GM10266 (cell line): ENCODE data around the gene ADCY10.

Experiments used
- DNase-seq: peaks from one replicate; pipeline ENCODE4 v3.0.0; 2012; ENCODE audit errors: extremely low spot score
- TF ChIP-seq, protein P1 (sequence below): IDR thresholded peaks from 2 replicates; pipeline ENCODE4 v1.5.1; 2012; ENCODE audit warnings: mild to moderate bottlenecking, low read depth; ENCODE audit not compliant: control insufficient read depth, insufficient read depth; ENCODE audit errors: missing control alignments

The ADCY10 gene

DNA sequence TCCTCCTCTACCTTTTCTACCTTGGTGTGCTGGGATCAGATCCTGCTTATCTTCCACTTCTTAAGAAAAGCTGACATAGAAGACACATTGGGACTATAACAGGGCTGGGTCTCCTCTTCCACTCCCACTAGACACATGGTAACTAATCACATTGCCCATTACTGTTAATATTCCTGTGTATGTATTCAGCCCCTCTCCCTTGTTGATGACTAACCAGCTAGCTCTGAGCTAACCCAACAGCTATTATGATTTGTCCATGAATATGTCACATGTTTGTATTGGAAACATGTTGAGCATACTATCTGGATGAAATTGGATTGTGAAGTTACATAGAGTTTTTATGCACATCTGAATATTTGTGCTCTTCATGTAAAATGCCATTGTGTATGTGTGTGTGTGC lies 139.2 kb downstream of the ADCY10 start:
- no peak for DNase-seq
- TF ChIP-seq, protein P1, sequence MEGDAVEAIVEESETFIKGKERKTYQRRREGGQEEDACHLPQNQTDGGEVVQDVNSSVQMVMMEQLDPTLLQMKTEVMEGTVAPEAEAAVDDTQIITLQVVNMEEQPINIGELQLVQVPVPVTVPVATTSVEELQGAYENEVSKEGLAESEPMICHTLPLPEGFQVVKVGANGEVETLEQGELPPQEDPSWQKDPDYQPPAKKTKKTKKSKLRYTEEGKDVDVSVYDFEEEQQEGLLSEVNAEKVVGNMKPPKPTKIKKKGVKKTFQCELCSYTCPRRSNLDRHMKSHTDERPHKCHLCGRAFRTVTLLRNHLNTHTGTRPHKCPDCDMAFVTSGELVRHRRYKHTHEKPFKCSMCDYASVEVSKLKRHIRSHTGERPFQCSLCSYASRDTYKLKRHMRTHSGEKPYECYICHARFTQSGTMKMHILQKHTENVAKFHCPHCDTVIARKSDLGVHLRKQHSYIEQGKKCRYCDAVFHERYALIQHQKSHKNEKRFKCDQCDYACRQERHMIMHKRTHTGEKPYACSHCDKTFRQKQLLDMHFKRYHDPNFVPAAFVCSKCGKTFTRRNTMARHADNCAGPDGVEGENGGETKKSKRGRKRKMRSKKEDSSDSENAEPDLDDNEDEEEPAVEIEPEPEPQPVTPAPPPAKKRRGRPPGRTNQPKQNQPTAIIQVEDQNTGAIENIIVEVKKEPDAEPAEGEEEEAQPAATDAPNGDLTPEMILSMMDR = no peak

DNA sequence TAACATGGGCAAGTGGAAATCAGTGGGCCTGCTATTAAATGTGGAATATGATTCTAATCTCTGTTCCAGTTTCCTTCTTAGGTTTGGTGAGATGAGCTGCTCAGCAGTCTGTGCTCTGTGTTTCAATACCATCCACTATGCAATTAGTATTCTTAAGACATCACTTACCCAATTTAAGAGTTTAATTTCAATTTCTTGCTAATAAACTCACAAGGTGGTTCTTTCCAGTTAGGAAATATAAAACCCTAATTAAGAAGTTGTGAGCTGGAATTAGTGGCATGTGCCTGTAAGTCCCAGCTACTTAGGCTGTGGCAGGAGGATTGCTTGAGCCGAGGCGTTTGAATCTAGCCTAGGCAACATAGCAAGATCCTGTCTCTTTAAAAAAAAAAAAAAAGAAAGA lies 140.4 kb downstream of the ADCY10 start:
- TF ChIP-seq, protein P1 = no peak

DNA sequence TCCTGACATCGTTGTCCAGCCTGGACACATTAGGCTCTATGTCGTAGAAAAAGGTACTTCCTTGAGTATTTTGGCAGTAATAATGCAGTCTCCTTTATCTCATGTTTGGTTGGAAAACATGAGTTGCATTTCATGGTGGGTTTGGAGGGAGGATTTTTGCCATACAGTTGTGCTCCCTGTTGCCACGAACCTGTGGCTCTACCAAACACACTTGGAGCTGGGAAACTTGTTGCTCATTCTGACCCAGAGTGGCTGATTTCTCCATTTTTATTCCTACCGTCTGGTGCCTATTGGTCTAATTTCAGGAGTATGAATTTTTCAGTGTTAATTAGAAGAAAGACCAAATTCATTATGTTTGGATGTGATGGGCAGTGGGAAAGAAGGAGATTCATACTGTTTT lies 141.5 kb downstream of the ADCY10 start:
- TF ChIP-seq, protein P1 = no peak
- no peak for DNase-seq

More for the DNA sequence above, 140.4 kb downstream of the ADCY10 start:
- no peak for DNase-seq

DNA sequence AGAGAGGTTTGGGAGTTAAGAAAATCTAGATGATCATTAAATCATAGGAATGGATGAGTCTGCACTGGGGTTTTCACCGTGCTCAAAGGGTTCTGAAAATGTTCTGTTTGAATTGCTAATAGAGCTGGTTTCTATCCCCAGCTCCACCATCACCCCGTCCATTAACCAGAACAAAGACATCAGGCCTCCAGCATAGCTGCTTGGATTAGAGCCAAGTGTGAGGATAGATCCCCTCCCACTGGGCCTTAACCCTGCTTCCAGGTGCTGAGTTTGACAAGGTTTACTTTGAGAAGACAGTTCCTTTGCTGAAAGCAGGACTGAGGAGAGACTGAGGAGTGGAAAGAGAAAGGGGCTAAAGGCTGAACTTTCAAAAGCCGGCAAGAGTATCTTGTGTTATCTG lies 143.8 kb downstream of the ADCY10 start:
- no peak for DNase-seq
- TF ChIP-seq, protein P1 = no peak

DNA sequence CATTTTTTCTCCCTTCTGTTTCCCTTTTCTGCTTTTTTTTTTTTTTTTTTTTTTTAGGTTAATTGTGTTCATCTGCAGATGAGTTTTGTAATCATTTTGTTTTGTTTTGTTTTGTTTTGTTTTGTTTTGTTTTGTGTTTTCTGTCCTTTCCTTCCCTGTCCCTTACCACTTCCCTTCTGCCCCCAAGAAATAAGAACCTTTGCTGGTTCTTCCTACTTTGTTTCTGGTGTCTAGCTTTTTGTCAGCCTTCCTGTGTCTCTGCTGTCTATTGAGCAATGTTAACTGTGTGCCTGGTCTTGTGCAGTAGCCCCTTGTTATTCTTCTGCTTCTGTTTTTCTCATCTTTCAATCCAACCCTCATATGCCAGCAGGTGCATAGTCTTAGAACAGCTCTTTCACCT lies 146.2 kb downstream of the ADCY10 start:
- no peak for DNase-seq

DNA sequence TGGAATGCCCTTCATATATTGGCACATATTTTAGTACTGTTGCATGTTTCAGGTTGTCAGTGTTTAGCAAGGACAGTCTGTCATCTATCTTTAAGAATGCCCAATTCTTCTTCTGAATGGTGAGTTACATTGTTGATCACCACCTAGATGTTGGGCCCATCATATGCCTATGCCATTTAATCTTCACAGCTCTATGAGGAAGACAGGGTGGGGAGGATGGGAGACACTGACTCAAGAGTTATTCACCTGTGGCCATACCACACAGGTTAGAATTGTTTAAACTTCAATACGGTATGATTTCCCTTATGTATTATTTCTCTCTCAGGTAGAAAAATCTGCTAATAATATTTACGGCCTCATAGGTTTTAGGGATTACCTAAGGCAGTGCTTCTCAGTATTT lies 147.4 kb downstream of the ADCY10 start:
- TF ChIP-seq, protein P1 = no peak
- DNase-seq = no peak

More for the DNA sequence above, 146.2 kb downstream of the ADCY10 start:
- TF ChIP-seq, protein P1 = no peak

DNA sequence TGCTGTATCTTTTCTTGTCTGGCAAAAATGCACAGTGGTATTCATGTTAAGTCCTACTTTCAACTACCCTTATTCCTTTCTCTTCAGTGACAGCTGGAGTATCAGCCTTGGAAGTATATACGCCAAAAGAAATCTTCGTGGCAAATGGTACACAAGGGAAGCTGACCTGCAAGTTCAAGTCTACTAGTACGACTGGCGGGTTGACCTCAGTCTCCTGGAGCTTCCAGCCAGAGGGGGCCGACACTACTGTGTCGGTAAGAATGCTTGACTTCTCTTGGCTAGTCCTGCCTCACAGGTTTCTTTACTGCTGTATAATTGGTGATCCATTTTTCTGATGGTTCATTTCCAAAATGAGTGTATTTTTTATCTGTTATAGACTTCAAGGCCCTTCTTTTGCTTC lies 148.4 kb downstream of the ADCY10 start:
- TF ChIP-seq, protein P1 = no peak
- no peak for DNase-seq
